CD8-positive, alpha-beta memory T cell (primary cell): Measurements from ENCODE around the gene SMC3. TPM values are rescaled to one million over a fixed set of nuclear protein-coding genes. Genes with fewer than 3 reads are reported as not detected.

Experiments used
- CTCF ChIA-PET: fragments of 350-600 bp; sonication (Branson Sonifier 250); formaldehyde crosslinking; loops from one replicate; lab custom pipeline; 2021; ENCODE audit warnings: antibody characterized with exemption; lab: Charles Lee
- POLR2A ChIA-PET: fragments of 350-600 bp; sonication (Branson Sonifier 250); formaldehyde crosslinking; loops from one replicate; lab custom pipeline; 2021; ENCODE audit warnings: antibody characterized with exemption; lab: Charles Lee
- DNase-seq, 5 donors: peaks; one replicate each; pipeline versions ENCODE4 v3.0.0 to v3.0.0-alpha.2; 2020 to 2022; ENCODE audit warnings: mixed read lengths in 1 of 5
- H3K27ac ChIP-seq: one replicate; pipeline ENCODE4 v1.7.0; 2013; ENCODE audit warnings: low read depth, mild to moderate bottlenecking, low read length, moderate library complexity
- H3K27me3 ChIP-seq: 2 replicates; pipeline ENCODE4 v1.7.0; 2013; ENCODE audit warnings: low read length, mild to moderate bottlenecking; ENCODE audit not compliant: insufficient read depth, poor library complexity, severe bottlenecking
- H3K36me3 ChIP-seq: 2 replicates; pipeline ENCODE4 v1.7.0; 2013; ENCODE audit warnings: mild to moderate bottlenecking, low read length, moderate library complexity; ENCODE audit not compliant: insufficient read depth
- H3K4me1 ChIP-seq: 2 replicates; pipeline ENCODE4 v1.7.0; 2013; ENCODE audit warnings: mild to moderate bottlenecking, low read length, moderate library complexity; ENCODE audit not compliant: insufficient read depth
- H3K4me3 ChIP-seq: 2 replicates; pipeline ENCODE4 v1.7.0; 2013; ENCODE audit warnings: mild to moderate bottlenecking, low read length
- H3K9me3 ChIP-seq: 2 replicates; pipeline ENCODE4 v1.7.0; 2013; ENCODE audit warnings: mild to moderate bottlenecking, low read length
- H3K27ac Mint-ChIP-seq, 8 donors: one replicate each; pipeline ENCODE4 v1.8.0; 2020 to 2021; ENCODE audit warnings: mixed read lengths in 8 of 8, mild to moderate bottlenecking in 6 of 8, inconsistent platforms in 3 of 8, moderate library complexity in 3 of 8
- H3K27me3 Mint-ChIP-seq, 2 donors: one replicate each; pipeline ENCODE4 v1.8.0; 2020 to 2021; ENCODE audit warnings: mixed read lengths in 2 of 2, mild to moderate bottlenecking in 1 of 2, moderate library complexity in 1 of 2
- H3K36me3 Mint-ChIP-seq, 3 donors: one replicate each; pipeline ENCODE4 v1.8.0; 2020 to 2021; ENCODE audit warnings: mixed read lengths in 3 of 3, inconsistent platforms in 1 of 3, mild to moderate bottlenecking in 1 of 3
- H3K4me1 Mint-ChIP-seq, 3 donors: one replicate each; pipeline ENCODE4 v1.8.0; 2020 to 2021; ENCODE audit warnings: mixed read lengths in 3 of 3, inconsistent platforms in 1 of 3, mild to moderate bottlenecking in 1 of 3
- H3K4me3 Mint-ChIP-seq, 7 donors: one replicate each; pipeline ENCODE4 v1.8.0; 2020 to 2021; ENCODE audit warnings: mixed read lengths in 7 of 7, mild to moderate bottlenecking in 6 of 7, moderate library complexity in 4 of 7, inconsistent platforms in 2 of 7
- H3K9me3 Mint-ChIP-seq, 5 donors: one replicate each; pipeline ENCODE4 v1.8.0; 2020 to 2022; ENCODE audit warnings: mixed read lengths in 5 of 5, mild to moderate bottlenecking in 3 of 5, moderate library complexity in 2 of 5, inconsistent platforms in 1 of 5
- polyA plus RNA-seq: library from polyadenylated mRNA; unstranded; fragments of 300-500 nt; fragmentation: Illumina TruSeq; gene quantifications from one replicate; pipeline ENCODE4 v1.2.3, GENCODE V29; 2021
- total RNA-seq, 2 experiments: library from RNA; stranded (reverse); gene quantifications; one replicate each; pipeline ENCODE4 v1.2.3, GENCODE V29; 2021

Gene SMC3
- total and polyA plus RNA-seq, 3 experiments from 2014 or later, result 77.7 to 102 (median 77.9) TPM

GRCh38 chr10:110547139-110547761 is 20.2 kb upstream of the SMC3 start:
- Histone ChIP-seq H3K4me3 (no peak overlapping the region), H3K4me1 (no peaks in the 10 kb centered on the region), H3K36me3 (no peaks in the 10 kb centered on the region), H3K27ac (no peak overlapping the region), H3K9me3 (no peaks in the 10 kb centered on the region), H3K27me3 (no peaks in the 10 kb centered on the region)
- ChIA-PET POLR2A (interaction anchor here (0.6 kb wide), 1 partner anchor 33 kb away, joined by 6 read pairs; no protein-coding TSS in a partner anchor), CTCF (interaction anchor here (0.5 to 3.3 kb wide), 33 partner anchors 7 to 411 kb away, joined by 3 to 40 read pairs (median 3); partner anchors contain the start of genes SMC3 and SMNDC1)
- H3K27ac Mint-ChIP-seq, result no peak overlapping the region
- peaks cover 3 to 8% (median 4%) of the 10 kb centered on the region in 3 donors for H3K4me1 Mint-ChIP-seq
- no peaks in the 10 kb centered on the region for H3K36me3 Mint-ChIP-seq
- H3K4me3 Mint-ChIP-seq, result no peak overlapping the region
- DNase-seq, result peak in 2 of 5 donors; percentile 61 to 63
- peaks cover 3 to 31% of the 10 kb centered on the region in 2 donors for H3K27me3 Mint-ChIP-seq
- H3K9me3 Mint-ChIP-seq, result no peaks in the 10 kb centered on the region

- Mint-ChIP-seq H3K27me3 (peaks cover 3 to 36% of the 10 kb centered on the region in 2 donors), H3K4me1 (peaks cover 3 to 8% (median 4%) of the 10 kb centered on the region in 3 donors), H3K9me3 (no peaks in the 10 kb centered on the region), H3K4me3 (no peak overlapping the region), H3K36me3 (no peaks in the 10 kb centered on the region), H3K27ac (no peak overlapping the region)
- H3K36me3 ChIP-seq, result no peaks in the 10 kb centered on the region
- no peaks in the 10 kb centered on the region for H3K27me3 ChIP-seq
- H3K27ac ChIP-seq, result no peak overlapping the region
- POLR2A ChIA-PET, result no interaction called here
- CTCF ChIA-PET, result interaction anchor here (0.5 to 3.3 kb wide), 5 partner anchors 35 to 410 kb away, joined by 3 to 21 read pairs (median 3); no protein-coding TSS in a partner anchor
- no peaks in the 10 kb centered on the region for H3K4me1 ChIP-seq
- no peak overlapping the region for H3K4me3 ChIP-seq
- H3K9me3 ChIP-seq, result no peaks in the 10 kb centered on the region
- no peak for DNase-seq
Observed at GRCh38 chr10:110548002-110548401, 19.5 kb upstream of the SMC3 start.

- DNase-seq, result no peak
- Mint-ChIP-seq H3K36me3 (no peaks in the 10 kb centered on the region), H3K4me3 (no peak overlapping the region), H3K27me3 (peaks cover 3 to 36% of the 10 kb centered on the region in 2 donors), H3K4me1 (peaks cover 3 to 8% (median 4%) of the 10 kb centered on the region in 3 donors), H3K9me3 (no peaks in the 10 kb centered on the region), H3K27ac (no peak overlapping the region)
- Histone ChIP-seq H3K36me3 (no peaks in the 10 kb centered on the region), H3K4me1 (no peaks in the 10 kb centered on the region), H3K4me3 (no peak overlapping the region), H3K9me3 (no peaks in the 10 kb centered on the region), H3K27me3 (no peaks in the 10 kb centered on the region), H3K27ac (no peak overlapping the region)
- ChIA-PET POLR2A (no interaction called here), CTCF (interaction anchor here (0.8 to 4.0 kb wide), 4 partner anchors 16 to 243 kb away, joined by 3 to 28 read pairs (median 12); partner anchors contain the start of gene SMNDC1)
Observed at GRCh38 chr10:110549211-110549610, 18.3 kb upstream of the SMC3 start.

- Mint-ChIP-seq H3K27me3 (peaks cover 7 to 27% of the 10 kb centered on the region in 2 donors), H3K36me3 (no peaks in the 10 kb centered on the region), H3K27ac (no peak overlapping the region), H3K9me3 (no peaks in the 10 kb centered on the region), H3K4me3 (no peak overlapping the region), H3K4me1 (peaks cover 3 to 9% (median 4%) of the 10 kb centered on the region in 3 donors)
- Histone ChIP-seq H3K4me1 (no peaks in the 10 kb centered on the region), H3K27ac (no peak overlapping the region), H3K36me3 (no peaks in the 10 kb centered on the region), H3K4me3 (no peak overlapping the region), H3K27me3 (no peaks in the 10 kb centered on the region), H3K9me3 (no peaks in the 10 kb centered on the region)
- DNase-seq, result no peak
- POLR2A ChIA-PET, result no interaction called here
- CTCF ChIA-PET, result interaction anchor here (1.3 kb wide), 1 partner anchor 8 kb away, joined by 4 read pairs; no protein-coding TSS in a partner anchor
Observed at GRCh38 chr10:110553905-110554304, 13.6 kb upstream of the SMC3 start.

- Histone ChIP-seq H3K27me3 (no peaks in the 10 kb centered on the region), H3K27ac (no peak overlapping the region), H3K4me1 (no peaks in the 10 kb centered on the region), H3K9me3 (no peaks in the 10 kb centered on the region), H3K4me3 (no peak overlapping the region), H3K36me3 (no peaks in the 10 kb centered on the region)
- peaks cover 6 to 21% of the 10 kb centered on the region in 2 donors for H3K27me3 Mint-ChIP-seq
- peaks cover 3 to 9% (median 4%) of the 10 kb centered on the region in 3 donors for H3K4me1 Mint-ChIP-seq
- ChIA-PET CTCF (no interaction called here), POLR2A (no interaction called here)
- DNase-seq, result no peak
- no peaks in the 10 kb centered on the region for H3K9me3 Mint-ChIP-seq
- H3K4me3 Mint-ChIP-seq, result no peak overlapping the region
- no peaks in the 10 kb centered on the region for H3K36me3 Mint-ChIP-seq
- H3K27ac Mint-ChIP-seq, result no peak overlapping the region
Observed at GRCh38 chr10:110556296-110556695, 11.2 kb upstream of the SMC3 start.

GRCh38 chr10:110556969-110557601 is 10.4 kb upstream of the SMC3 start:
- Mint-ChIP-seq H3K9me3 (no peaks in the 10 kb centered on the region), H3K27me3 (peaks cover 7 to 17% of the 10 kb centered on the region in 2 donors)

GRCh38 chr10:110558041-110558440 is 9.5 kb upstream of the SMC3 start:
- no peaks in the 10 kb centered on the region for H3K9me3 Mint-ChIP-seq
- no peaks in the 10 kb centered on the region for H3K27me3 ChIP-seq
- ChIA-PET POLR2A (interaction anchor here (0.7 kb wide), 3 partner anchors 76 to 130 kb away, joined by 3 to 5 read pairs (median 4); no protein-coding TSS in a partner anchor), CTCF (interaction anchor here (0.7 to 2.2 kb wide), 5 partner anchors 13 to 1611 kb away, joined by 3 to 8 read pairs (median 3); no protein-coding TSS in a partner anchor)
- no peaks in the 10 kb centered on the region for H3K36me3 Mint-ChIP-seq
- no peak overlapping the region for H3K27ac Mint-ChIP-seq
- no peaks in the 10 kb centered on the region for H3K4me1 ChIP-seq
- peaks cover 3 to 9% (median 4%) of the 10 kb centered on the region in 3 donors for H3K4me1 Mint-ChIP-seq
- no peak overlapping the region for H3K27ac ChIP-seq
- no peaks in the 10 kb centered on the region for H3K9me3 ChIP-seq
- H3K27me3 Mint-ChIP-seq, result peaks cover 7 to 18% of the 10 kb centered on the region in 2 donors
- H3K4me3 ChIP-seq, result no peak overlapping the region
- no peak for DNase-seq
- H3K36me3 ChIP-seq, result no peaks in the 10 kb centered on the region
- no peak overlapping the region for H3K4me3 Mint-ChIP-seq

More at GRCh38 chr10:110556969-110557601, 10.4 kb upstream of the SMC3 start:
- H3K4me3 ChIP-seq, result no peak overlapping the region
- H3K4me1 ChIP-seq, result no peaks in the 10 kb centered on the region
- no peak overlapping the region for H3K27ac ChIP-seq
- H3K27me3 ChIP-seq, result no peaks in the 10 kb centered on the region
- ChIA-PET CTCF (interaction anchor here (0.7 to 1.4 kb wide), 4 partner anchors 18 to 1612 kb away, joined by 3 to 8 read pairs (median 3); no protein-coding TSS in a partner anchor), POLR2A (interaction anchor here (0.7 kb wide), 1 partner anchor 75 kb away, joined by 3 read pairs; no protein-coding TSS in a partner anchor)
- peak; percentile 42 to 71 (median 53) for DNase-seq
- H3K9me3 ChIP-seq, result no peaks in the 10 kb centered on the region
- peaks cover 3 to 9% (median 4%) of the 10 kb centered on the region in 3 donors for H3K4me1 Mint-ChIP-seq
- H3K27ac Mint-ChIP-seq, result peak overlapping the region in 4 of 8 donors; percentile 28 to 82 (median 56)
- no peaks in the 10 kb centered on the region for H3K36me3 Mint-ChIP-seq
- H3K4me3 Mint-ChIP-seq, result no peak overlapping the region
- H3K36me3 ChIP-seq, result no peaks in the 10 kb centered on the region
